ENCODE results near the gene ECEL1.

Gene ECEL1

GRCh38 chr2:232476045-232476444 lies 11.6 kb downstream of the ECEL1 start:
- no peak for TF ChIP-seq CTCF (IDR thresholded peaks at IDR 0.05; ENCODE audit: low read depth, low read length)
- no peak overlapping the region for H3K4me3 ChIP-seq (ENCODE audit: low read depth, low read length)

- TF ChIP-seq CTCF (IDR thresholded peaks at IDR 0.05; ENCODE audit: low read depth, low read length) = no peak
- H3K4me3 ChIP-seq (ENCODE audit: low read depth, low read length) = no peak overlapping the region
Measured at GRCh38 chr2:232473467-232473890, 14.2 kb downstream of the ECEL1 start.

- TF ChIP-seq CTCF (IDR thresholded peaks at IDR 0.05; ENCODE audit: low read depth, low read length) = no peak
- no peak overlapping the region for H3K4me3 ChIP-seq (ENCODE audit: low read depth, low read length)
Measured at GRCh38 chr2:232466221-232466620, 21.4 kb downstream of the ECEL1 start.

- TF ChIP-seq CTCF (IDR thresholded peaks at IDR 0.05; ENCODE audit: low read depth, low read length) = no peak
- no peak overlapping the region for H3K4me3 ChIP-seq (ENCODE audit: low read depth, low read length)
Measured at GRCh38 chr2:232465061-232465460, 22.6 kb downstream of the ECEL1 start.

GRCh38 chr2:232464544-232464885 lies 23.1 kb downstream of the ECEL1 start:
- no peak for TF ChIP-seq CTCF (IDR thresholded peaks at IDR 0.05; ENCODE audit: low read depth, low read length)
- no peak overlapping the region for H3K4me3 ChIP-seq (ENCODE audit: low read depth, low read length)

GRCh38 chr2:232463701-232464543 lies 23.7 kb downstream of the ECEL1 start:
- H3K4me3 ChIP-seq (ENCODE audit: low read depth, low read length) = no peak overlapping the region
- no peak for TF ChIP-seq CTCF (IDR thresholded peaks at IDR 0.05; ENCODE audit: low read depth, low read length)

GRCh38 chr2:232460171-232460570 lies 27.5 kb downstream of the ECEL1 start:
- TF ChIP-seq CTCF (IDR thresholded peaks at IDR 0.05; ENCODE audit: low read depth, low read length) = no peak
- no peak overlapping the region for H3K4me3 ChIP-seq (ENCODE audit: low read depth, low read length)
